ENCODE measurements around the gene NEK6. TPM values are rescaled to one million over a fixed set of nuclear protein-coding genes. Genes with fewer than 3 reads are reported as not detected.

NEK6 gene
- total and polyA plus RNA-seq, 2 experiments from 2014 or later = 14.3 to 27.0 TPM

DNA sequence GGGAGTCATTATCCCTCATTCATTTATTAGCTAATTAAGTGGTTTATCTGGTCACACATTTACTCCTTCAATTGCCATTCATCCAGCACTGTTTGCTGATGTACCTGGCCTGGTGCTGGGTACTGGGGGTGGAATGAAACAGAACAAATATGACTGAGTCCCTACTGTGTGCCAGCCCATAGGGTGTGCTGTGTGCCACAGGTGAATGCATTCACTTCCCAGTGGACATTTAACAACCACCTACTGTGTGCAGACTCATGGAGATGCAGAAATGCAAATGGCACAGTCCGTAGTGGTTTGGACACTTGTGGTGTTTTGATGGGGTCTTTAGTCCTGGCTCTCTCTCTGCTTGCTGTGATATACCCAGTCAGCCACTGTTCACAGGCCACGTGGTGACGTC, 10.5 kb downstream of the NEK6 start:
- H3K27ac ChIP-seq = no peak overlapping the region
- H3K9me3 ChIP-seq (ENCODE audit: low read depth) = no peaks in the 10 kb centered on the region
- no peaks in the 10 kb centered on the region for H3K27me3 ChIP-seq
- no peak for DNase-seq (ENCODE audit: low read depth in 1 of 2, low spot score in 1 of 2)
- H3K4me1 ChIP-seq (ENCODE audit: low read depth) = no peaks in the 10 kb centered on the region
- no peak overlapping the region for H3K4me3 ChIP-seq
- TF ChIP-seq CTCF (IDR thresholded peaks at IDR 0.05; ENCODE audit: low read depth, low read length) = no peak
- no peaks in the 10 kb centered on the region for H3K36me3 ChIP-seq

- no peak overlapping the region for H3K27ac ChIP-seq
- no peak for TF ChIP-seq CTCF (IDR thresholded peaks at IDR 0.05; ENCODE audit: low read depth, low read length)
- H3K36me3 ChIP-seq = no peaks in the 10 kb centered on the region
- no peaks in the 10 kb centered on the region for H3K4me1 ChIP-seq (ENCODE audit: low read depth)
- H3K4me3 ChIP-seq = no peak overlapping the region
- DNase-seq (ENCODE audit: low read depth in 1 of 2, low spot score in 1 of 2) = no peak
- no peaks in the 10 kb centered on the region for H3K27me3 ChIP-seq
- H3K9me3 ChIP-seq (ENCODE audit: low read depth) = no peaks in the 10 kb centered on the region
These were observed 10.9 kb downstream of the NEK6 start for GRCh38 chr9:124268661-124269060.

GRCh38 chr9:124269556-124269955, 11.8 kb downstream of the NEK6 start:
- Histone ChIP-seq H3K4me1 (ENCODE audit: low read depth) (no peaks in the 10 kb centered on the region), H3K27me3 (no peaks in the 10 kb centered on the region), H3K36me3 (no peaks in the 10 kb centered on the region), H3K4me3 (no peak overlapping the region), H3K9me3 (ENCODE audit: low read depth) (no peaks in the 10 kb centered on the region), H3K27ac (no peak overlapping the region)
- DNase-seq (ENCODE audit: low read depth in 1 of 2, low spot score in 1 of 2) = no peak
- TF ChIP-seq CTCF (IDR thresholded peaks at IDR 0.05; ENCODE audit: low read depth, low read length) = no peak

DNA sequence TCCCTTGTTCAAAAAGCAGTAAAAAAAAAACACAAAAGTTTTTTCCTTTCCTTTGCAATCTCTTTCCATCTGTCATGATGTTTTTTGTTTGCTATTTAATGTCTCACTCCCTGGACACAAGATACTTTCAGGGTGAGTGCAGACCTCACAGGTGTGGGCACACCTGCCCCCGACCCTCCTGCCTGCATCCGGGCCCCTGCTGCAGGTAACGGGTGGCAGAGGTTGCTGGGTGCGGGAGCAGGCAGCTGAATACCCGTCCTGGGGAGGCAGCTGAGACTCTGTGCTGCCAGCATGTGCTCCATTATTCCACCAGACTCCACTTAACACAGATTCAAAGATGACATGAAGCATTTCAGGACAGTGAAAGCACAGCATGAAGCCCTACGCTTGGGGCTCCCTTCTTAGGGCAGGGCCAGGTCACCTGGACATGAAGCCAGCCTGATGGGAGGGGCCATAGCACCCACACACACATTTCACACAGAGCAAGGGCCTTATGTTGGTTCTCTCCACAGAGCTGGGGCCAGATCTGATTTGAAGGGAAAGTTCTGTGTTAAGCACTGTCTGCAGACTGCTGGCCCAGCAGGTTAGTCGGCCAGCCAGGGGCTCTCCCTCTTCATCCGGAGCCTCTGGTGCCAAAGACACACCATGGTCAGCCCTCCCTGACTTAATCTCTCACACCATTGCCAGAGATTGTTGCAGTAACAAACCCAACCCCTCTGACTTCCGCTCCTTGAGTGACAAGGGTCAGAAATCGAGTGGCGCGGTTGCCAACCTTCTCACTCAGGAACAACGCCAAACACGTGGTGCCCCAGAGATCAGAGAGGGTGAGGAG, 13.0 kb downstream of the NEK6 start:
- Histone ChIP-seq H3K9me3 (ENCODE audit: low read depth) (no peaks in the 10 kb centered on the region), H3K4me3 (no peak overlapping the region), H3K36me3 (no peaks in the 10 kb centered on the region), H3K4me1 (ENCODE audit: low read depth) (no peaks in the 10 kb centered on the region), H3K27me3 (no peaks in the 10 kb centered on the region), H3K27ac (no peak overlapping the region)
- peak in 1 of 2 donors; percentile 55 for DNase-seq (ENCODE audit: low read depth in 1 of 2, low spot score in 1 of 2)
- no peak for TF ChIP-seq CTCF (IDR thresholded peaks at IDR 0.05; ENCODE audit: low read depth, low read length)

GRCh38 chr9:124271660-124272059, 13.9 kb downstream of the NEK6 start:
- TF ChIP-seq CTCF (IDR thresholded peaks at IDR 0.05; ENCODE audit: low read depth, low read length) = no peak
- no peaks in the 10 kb centered on the region for H3K27me3 ChIP-seq
- H3K4me3 ChIP-seq = no peak overlapping the region
- H3K4me1 ChIP-seq (ENCODE audit: low read depth) = no peaks in the 10 kb centered on the region
- no peak for DNase-seq (ENCODE audit: low read depth in 1 of 2, low spot score in 1 of 2)
- no peaks in the 10 kb centered on the region for H3K36me3 ChIP-seq
- H3K27ac ChIP-seq = no peak overlapping the region
- H3K9me3 ChIP-seq (ENCODE audit: low read depth) = no peaks in the 10 kb centered on the region
